CD8-positive, alpha-beta memory T cell (primary cell): ENCODE results near the gene KCNJ12. TPM values are rescaled to one million over a fixed set of nuclear protein-coding genes. Genes with fewer than 3 reads are reported as not detected.
A peak's percentile ranks its signal among the peaks of the same experiment; 100 is the strongest.

ENCODE experiments used
- CTCF ChIA-PET: fragments of 350-600 bp; sonication (Branson Sonifier 250); formaldehyde crosslinking; loops from one replicate; lab custom pipeline; 2021; ENCODE audit warnings: antibody characterized with exemption; lab: Charles Lee
- POLR2A ChIA-PET: fragments of 350-600 bp; sonication (Branson Sonifier 250); formaldehyde crosslinking; loops from one replicate; lab custom pipeline; 2021; ENCODE audit warnings: antibody characterized with exemption; lab: Charles Lee
- DNase-seq, 5 donors: peaks; one replicate each; pipeline versions ENCODE4 v3.0.0 to v3.0.0-alpha.2; 2020 to 2022; ENCODE audit warnings: mixed read lengths in 1 of 5
- H3K27ac ChIP-seq: one replicate; pipeline ENCODE4 v1.7.0; 2013; ENCODE audit warnings: low read depth, mild to moderate bottlenecking, low read length, moderate library complexity
- H3K27me3 ChIP-seq: 2 replicates; pipeline ENCODE4 v1.7.0; 2013; ENCODE audit warnings: low read length, mild to moderate bottlenecking; ENCODE audit not compliant: insufficient read depth, poor library complexity, severe bottlenecking
- H3K36me3 ChIP-seq: 2 replicates; pipeline ENCODE4 v1.7.0; 2013; ENCODE audit warnings: mild to moderate bottlenecking, low read length, moderate library complexity; ENCODE audit not compliant: insufficient read depth
- H3K4me1 ChIP-seq: 2 replicates; pipeline ENCODE4 v1.7.0; 2013; ENCODE audit warnings: mild to moderate bottlenecking, low read length, moderate library complexity; ENCODE audit not compliant: insufficient read depth
- H3K4me3 ChIP-seq: 2 replicates; pipeline ENCODE4 v1.7.0; 2013; ENCODE audit warnings: mild to moderate bottlenecking, low read length
- H3K9me3 ChIP-seq: 2 replicates; pipeline ENCODE4 v1.7.0; 2013; ENCODE audit warnings: mild to moderate bottlenecking, low read length
- H3K27ac Mint-ChIP-seq, 8 donors: one replicate each; pipeline ENCODE4 v1.8.0; 2020 to 2021; ENCODE audit warnings: mixed read lengths in 8 of 8, mild to moderate bottlenecking in 6 of 8, inconsistent platforms in 3 of 8, moderate library complexity in 3 of 8
- H3K27me3 Mint-ChIP-seq, 2 donors: one replicate each; pipeline ENCODE4 v1.8.0; 2020 to 2021; ENCODE audit warnings: mixed read lengths in 2 of 2, mild to moderate bottlenecking in 1 of 2, moderate library complexity in 1 of 2
- H3K36me3 Mint-ChIP-seq, 3 donors: one replicate each; pipeline ENCODE4 v1.8.0; 2020 to 2021; ENCODE audit warnings: mixed read lengths in 3 of 3, inconsistent platforms in 1 of 3, mild to moderate bottlenecking in 1 of 3
- H3K4me1 Mint-ChIP-seq, 3 donors: one replicate each; pipeline ENCODE4 v1.8.0; 2020 to 2021; ENCODE audit warnings: mixed read lengths in 3 of 3, inconsistent platforms in 1 of 3, mild to moderate bottlenecking in 1 of 3
- H3K4me3 Mint-ChIP-seq, 7 donors: one replicate each; pipeline ENCODE4 v1.8.0; 2020 to 2021; ENCODE audit warnings: mixed read lengths in 7 of 7, mild to moderate bottlenecking in 6 of 7, moderate library complexity in 4 of 7, inconsistent platforms in 2 of 7
- H3K9me3 Mint-ChIP-seq, 5 donors: one replicate each; pipeline ENCODE4 v1.8.0; 2020 to 2022; ENCODE audit warnings: mixed read lengths in 5 of 5, mild to moderate bottlenecking in 3 of 5, moderate library complexity in 2 of 5, inconsistent platforms in 1 of 5
- polyA plus RNA-seq: library from polyadenylated mRNA; unstranded; fragments of 300-500 nt; fragmentation: Illumina TruSeq; gene quantifications from one replicate; pipeline ENCODE4 v1.2.3, GENCODE V29; 2021
- total RNA-seq, 2 experiments: library from RNA; stranded (reverse); gene quantifications; one replicate each; pipeline ENCODE4 v1.2.3, GENCODE V29; 2021

Gene KCNJ12
- total and polyA plus RNA-seq, 3 experiments from 2014 or later: not detected

- POLR2A ChIA-PET: no interaction called here
- H3K9me3 ChIP-seq: no peaks in the 10 kb centered on the region
- Mint-ChIP-seq H3K36me3 (peaks cover 0 to 2% (median 0%) of the 10 kb centered on the region in 3 donors), H3K27ac (no peak overlapping the region), H3K27me3 (peaks cover 24 to 32% of the 10 kb centered on the region in 2 donors), H3K4me3 (no peak overlapping the region), H3K9me3 (no peaks in the 10 kb centered on the region), H3K4me1 (peaks cover 2 to 18% (median 7%) of the 10 kb centered on the region in 3 donors)
- H3K27ac ChIP-seq: no peak overlapping the region
- CTCF ChIA-PET: no interaction called here
- H3K4me1 ChIP-seq: peaks cover 6% of the 10 kb centered on the region
- no peak overlapping the region for H3K4me3 ChIP-seq
- no peaks in the 10 kb centered on the region for H3K27me3 ChIP-seq
- DNase-seq: no peak
- no peaks in the 10 kb centered on the region for H3K36me3 ChIP-seq
Observed at GRCh38 chr17:21375162-21375560, 996 bp upstream of the KCNJ12 start.

- ChIA-PET POLR2A (no interaction called here), CTCF (no interaction called here)
- no peaks in the 10 kb centered on the region for H3K36me3 ChIP-seq
- Mint-ChIP-seq H3K27me3 (peaks cover 24 to 32% of the 10 kb centered on the region in 2 donors), H3K27ac (no peak overlapping the region), H3K4me3 (peak overlapping the region in 2 of 7 donors; percentile 33 to 35), H3K36me3 (peaks cover 0 to 2% (median 0%) of the 10 kb centered on the region in 3 donors), H3K4me1 (peaks cover 2 to 18% (median 7%) of the 10 kb centered on the region in 3 donors), H3K9me3 (no peaks in the 10 kb centered on the region)
- H3K9me3 ChIP-seq: no peaks in the 10 kb centered on the region
- no peaks in the 10 kb centered on the region for H3K27me3 ChIP-seq
- H3K27ac ChIP-seq: no peak overlapping the region
- H3K4me1 ChIP-seq: peaks cover 6% of the 10 kb centered on the region
- no peak overlapping the region for H3K4me3 ChIP-seq
- DNase-seq: no peak
Observed at GRCh38 chr17:21375757-21376080, 438 bp upstream of the KCNJ12 start.

GRCh38 chr17:21376759-21377690 is 868 bp downstream of the KCNJ12 start:
- CTCF ChIA-PET: no interaction called here
- H3K4me3 Mint-ChIP-seq: peak overlapping the region in 3 of 7 donors; percentile 20 to 32 (median 20)

GRCh38 chr17:21377705-21378396 is 1.7 kb downstream of the KCNJ12 start:
- DNase-seq: no peak
- H3K4me1 ChIP-seq: peaks cover 6% of the 10 kb centered on the region
- CTCF ChIA-PET: no interaction called here
- Mint-ChIP-seq H3K27ac (no peak overlapping the region), H3K4me3 (peak overlapping the region in 3 of 7 donors; percentile 20 to 69 (median 20)), H3K9me3 (no peaks in the 10 kb centered on the region), H3K27me3 (peaks cover 24 to 32% of the 10 kb centered on the region in 2 donors), H3K36me3 (peaks cover 0 to 2% (median 0%) of the 10 kb centered on the region in 3 donors), H3K4me1 (peaks cover 2 to 18% (median 7%) of the 10 kb centered on the region in 3 donors)
- no peaks in the 10 kb centered on the region for H3K9me3 ChIP-seq
- no peaks in the 10 kb centered on the region for H3K36me3 ChIP-seq
- H3K27ac ChIP-seq: no peak overlapping the region
- POLR2A ChIA-PET: no interaction called here
- no peaks in the 10 kb centered on the region for H3K27me3 ChIP-seq
- no peak overlapping the region for H3K4me3 ChIP-seq

More at GRCh38 chr17:21376759-21377690, 868 bp downstream of the KCNJ12 start:
- Mint-ChIP-seq H3K4me1 (peaks cover 2 to 18% (median 7%) of the 10 kb centered on the region in 3 donors), H3K27ac (no peak overlapping the region), H3K36me3 (peaks cover 0 to 2% (median 0%) of the 10 kb centered on the region in 3 donors), H3K9me3 (no peaks in the 10 kb centered on the region), H3K27me3 (peaks cover 24 to 32% of the 10 kb centered on the region in 2 donors)
- peaks cover 6% of the 10 kb centered on the region for H3K4me1 ChIP-seq
- DNase-seq: no peak
- no peak overlapping the region for H3K4me3 ChIP-seq
- H3K27ac ChIP-seq: no peak overlapping the region
- H3K27me3 ChIP-seq: no peaks in the 10 kb centered on the region
- no peaks in the 10 kb centered on the region for H3K9me3 ChIP-seq
- H3K36me3 ChIP-seq: no peaks in the 10 kb centered on the region
- POLR2A ChIA-PET: no interaction called here

GRCh38 chr17:21378553-21378952 is 2.4 kb downstream of the KCNJ12 start:
- Mint-ChIP-seq H3K9me3 (no peaks in the 10 kb centered on the region), H3K36me3 (no peaks in the 10 kb centered on the region), H3K4me1 (peaks cover 2 to 18% (median 7%) of the 10 kb centered on the region in 3 donors), H3K27ac (no peak overlapping the region), H3K27me3 (peaks cover 21 to 28% of the 10 kb centered on the region in 2 donors), H3K4me3 (no peak overlapping the region)
- Histone ChIP-seq H3K4me1 (peaks cover 6% of the 10 kb centered on the region), H3K36me3 (no peaks in the 10 kb centered on the region), H3K27me3 (no peaks in the 10 kb centered on the region), H3K4me3 (no peak overlapping the region), H3K27ac (no peak overlapping the region), H3K9me3 (no peaks in the 10 kb centered on the region)
- no peak for DNase-seq
- ChIA-PET POLR2A (no interaction called here), CTCF (no interaction called here)

GRCh38 chr17:21379080-21379711 is 3.0 kb downstream of the KCNJ12 start:
- H3K27me3 ChIP-seq: no peaks in the 10 kb centered on the region
- H3K4me3 ChIP-seq: no peak overlapping the region
- POLR2A ChIA-PET: no interaction called here
- H3K4me1 ChIP-seq: peaks cover 6% of the 10 kb centered on the region
- no peak for DNase-seq
- Mint-ChIP-seq H3K9me3 (no peaks in the 10 kb centered on the region), H3K36me3 (no peaks in the 10 kb centered on the region), H3K4me3 (no peak overlapping the region), H3K27me3 (peaks cover 20 to 28% of the 10 kb centered on the region in 2 donors), H3K27ac (peak overlapping the region in 1 of 8 donors; percentile 15), H3K4me1 (peaks cover 2 to 18% (median 7%) of the 10 kb centered on the region in 3 donors)
- no peak overlapping the region for H3K27ac ChIP-seq
- H3K36me3 ChIP-seq: no peaks in the 10 kb centered on the region
- no peaks in the 10 kb centered on the region for H3K9me3 ChIP-seq
- CTCF ChIA-PET: no interaction called here

- POLR2A ChIA-PET: no interaction called here
- Histone ChIP-seq H3K27me3 (no peaks in the 10 kb centered on the region), H3K4me1 (peaks cover 6% of the 10 kb centered on the region), H3K36me3 (no peaks in the 10 kb centered on the region), H3K9me3 (no peaks in the 10 kb centered on the region), H3K27ac (no peak overlapping the region), H3K4me3 (no peak overlapping the region)
- CTCF ChIA-PET: no interaction called here
- no peaks in the 10 kb centered on the region for H3K9me3 Mint-ChIP-seq
- no peak overlapping the region for H3K27ac Mint-ChIP-seq
- H3K4me1 Mint-ChIP-seq: peaks cover 2 to 15% (median 5%) of the 10 kb centered on the region in 3 donors
- no peak for DNase-seq
- H3K36me3 Mint-ChIP-seq: no peaks in the 10 kb centered on the region
- H3K27me3 Mint-ChIP-seq: peaks cover 7 to 20% of the 10 kb centered on the region in 2 donors
- H3K4me3 Mint-ChIP-seq: no peak overlapping the region
Observed at GRCh38 chr17:21380659-21381058, 4.5 kb downstream of the KCNJ12 start.
